Body of pancreas (tissue), 4 donors: ENCODE data around the gene MYO15A. TPM values are rescaled to one million over a fixed set of nuclear protein-coding genes. Genes with fewer than 3 reads are reported as not detected.
"Not testable (repeated sequence)": the region's sequence is repeated elsewhere in the genome, so short reads cannot be mapped to it uniquely, and the experiment has no call there.

Experiments
- ATAC-seq: fragments of 150-250 bp; one replicate; pipeline ENCODE4 v1.9.1; 2016
- DNase-seq, 4 donors: peaks; one replicate each; pipeline ENCODE4 v3.0.0-alpha.2; 2019
- H3K27ac ChIP-seq, 4 donors: fragments of 200-600 bp; sonication (generic); 1 replicate in 3 of 4; 2 replicates in 1 of 4; pipeline versions ENCODE4 v1.5.1 to v1.6.1; 2016 to 2019; ENCODE audit warnings: mild to moderate bottlenecking in 1 of 4, mixed read lengths in 1 of 4, moderate library complexity in 1 of 4
- H3K27me3 ChIP-seq, 2 donors: fragments of 200-600 bp; sonication (generic); one replicate each; pipeline ENCODE4 v1.6.0; 2016; ENCODE audit warnings: mild to moderate bottlenecking in 1 of 2
- H3K36me3 ChIP-seq, 2 donors: fragments of 200-600 bp; sonication (generic); replicated peaks in 1 of 2; 2 replicates each; pipeline ENCODE4 v1.5.1; 2016; ENCODE audit warnings: low read depth in 2 of 2; ENCODE audit not compliant: insufficient read depth in 1 of 2
- H3K4me1 ChIP-seq: fragments of 200-600 bp; sonication (generic); one replicate; pipeline ENCODE4 v1.6.0; 2016
- H3K4me3 ChIP-seq, 2 donors: fragments of 200-600 bp; sonication (generic); 1 replicate in 1 of 2; 2 replicates in 1 of 2; pipeline ENCODE4 v1.5.1; 2016 to 2019
- H3K9me3 ChIP-seq, 3 donors: fragments of 200-600 bp; sonication (generic); 1 replicate in 2 of 3; 2 replicates in 1 of 3; pipeline ENCODE4 v1.5.1; 2016
- CTCF ChIP-seq, 7 experiments: fragments of 450-650 bp in 4 of 7; fragments of 200-600 bp in 3 of 7; sonication (generic) in 3 of 7; IDR thresholded peaks; one replicate each; pipeline ENCODE4 v1.5.1; 2016 to 2019; ENCODE audit warnings: antibody characterized with exemption in 7 of 7
- POLR2A ChIP-seq, 3 donors: fragments of 450-650 bp; IDR thresholded peaks; one replicate each; pipeline ENCODE4 v1.6.1; 2016; ENCODE audit warnings: antibody characterized with exemption in 3 of 3, mild to moderate bottlenecking in 2 of 3
- WGBS, 2 donors: methylation state at CpG; one replicate each; pipeline ENCODE4 v1.1.5; 2017; 5-methylcytosine and 5-hydroxymethylcytosine counted together
- intact Hi-C: fragments of 100-400 bp; cut with DNase I; formaldehyde crosslinking; loops from one replicate; pipeline ENCODE4 v1.15.1; 2023
- total RNA-seq, 2 donors: library from RNA; depleted of rRNA; stranded (reverse); fragments of >200 nt; gene quantifications; one replicate each; pipeline ENCODE4 v1.1.0, GENCODE V29; 2016

MYO15A gene
- total RNA-seq, 2 donors from 2014 or later = under 0.01 to 1.3 TPM

GRCh38 chr17:18205861-18206260 is 97.3 kb downstream of the MYO15A start:
- 50 to 61% methylated on average over 2 of the region's 2 CpGs for WGBS, 2 donors
- no peak overlapping the region for H3K4me3 ChIP-seq
- intact Hi-C loops = no loop called here
- no peaks in the 10 kb centered on the region for H3K9me3 ChIP-seq
- DNase-seq (no peak), ATAC-seq (no peak)
- no peaks in the 10 kb centered on the region for H3K27me3 ChIP-seq
- no peak overlapping the region for H3K27ac ChIP-seq
- H3K36me3 ChIP-seq = peaks cover 14 to 22% of the 10 kb centered on the region in 2 donors
- TF ChIP-seq CTCF (IDR thresholded peaks at IDR 0.05) (no peak), POLR2A (IDR thresholded peaks at IDR 0.05) (no peak)
- peaks cover 31% of the 10 kb centered on the region for H3K4me1 ChIP-seq

- intact Hi-C loops = no loop called here
- H3K4me1 ChIP-seq = peaks cover 31% of the 10 kb centered on the region
- peaks cover 14 to 22% of the 10 kb centered on the region in 2 donors for H3K36me3 ChIP-seq
- ATAC-seq = no peak
- H3K4me3 ChIP-seq = no peak overlapping the region
- H3K9me3 ChIP-seq = no peaks in the 10 kb centered on the region
- peak in 1 of 4 donors; percentile 42 for DNase-seq
- H3K27me3 ChIP-seq = no peaks in the 10 kb centered on the region
- H3K27ac ChIP-seq = no peak overlapping the region
- no peak for TF ChIP-seq POLR2A (IDR thresholded peaks at IDR 0.05)
- TF ChIP-seq CTCF (IDR thresholded peaks at IDR 0.05) = no peak
Measured at GRCh38 chr17:18206962-18207361, 98.4 kb downstream of the MYO15A start.

DNA sequence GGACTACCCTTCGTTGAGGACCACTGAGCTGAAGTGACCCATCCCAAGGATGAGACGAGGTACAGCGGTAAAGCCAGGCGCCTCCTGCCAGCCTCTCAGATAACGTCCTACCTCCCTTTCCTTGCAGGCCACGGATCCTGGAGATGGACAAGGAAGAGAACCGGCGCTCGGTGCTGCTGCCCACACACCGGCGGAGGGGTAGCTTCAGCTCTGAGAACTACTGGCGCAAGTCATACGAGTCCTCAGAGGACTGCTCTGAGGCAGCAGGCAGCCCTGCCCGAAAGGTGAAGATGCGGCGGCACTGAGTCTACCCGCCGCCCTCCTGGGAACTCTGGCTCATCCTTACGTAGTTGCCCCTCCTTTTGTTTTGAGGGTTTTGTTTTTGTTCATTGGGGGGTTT is 99.5 kb downstream of the MYO15A start:
- H3K4me3 ChIP-seq = no peak overlapping the region
- peaks cover 29% of the 10 kb centered on the region for H3K4me1 ChIP-seq
- no peaks in the 10 kb centered on the region for H3K27me3 ChIP-seq
- WGBS, 2 donors = 84 to 90% methylated on average over 15 to 19 of the region's 19 CpGs
- H3K9me3 ChIP-seq = no peaks in the 10 kb centered on the region
- H3K27ac ChIP-seq = no peak overlapping the region
- no peak for TF ChIP-seq POLR2A (IDR thresholded peaks at IDR 0.05)
- TF ChIP-seq CTCF (IDR thresholded peaks at IDR 0.05) = no peak
- DNase-seq = no peak
- intact Hi-C loops = no loop called here
- ATAC-seq = no peak
- H3K36me3 ChIP-seq = peaks cover 14 to 22% of the 10 kb centered on the region in 2 donors

DNA sequence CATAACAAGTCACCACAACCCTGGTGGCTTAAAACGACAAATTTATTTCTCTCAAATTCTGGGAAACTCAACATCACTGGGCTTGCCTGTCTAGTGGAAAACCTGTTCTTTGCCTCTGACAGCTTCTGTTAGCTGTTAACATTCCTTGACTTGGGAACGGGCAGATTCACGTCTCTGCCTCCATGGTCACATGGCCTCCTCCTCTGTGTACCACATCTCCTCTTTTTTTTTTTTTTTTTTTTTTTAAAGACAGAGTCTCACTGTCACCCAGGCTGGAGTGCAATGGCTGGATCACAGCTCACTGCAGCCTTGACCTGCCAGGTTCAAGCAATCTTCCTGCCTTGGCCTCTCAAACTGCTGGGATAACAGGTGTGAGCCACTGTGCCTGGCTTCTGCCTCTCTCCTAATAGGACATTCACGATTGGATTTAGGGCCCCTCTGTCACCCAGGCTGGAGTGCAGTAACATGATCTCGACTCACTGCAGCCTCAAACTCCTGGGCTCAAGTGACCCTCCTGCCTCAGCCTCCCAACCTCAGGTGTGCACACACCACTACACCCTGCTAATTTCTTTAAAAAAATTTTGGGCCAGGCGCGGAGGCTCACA is 105.2 kb downstream of the MYO15A start:
- Histone ChIP-seq H3K9me3 (no peaks in the 10 kb centered on the region), H3K27ac (no peak overlapping the region), H3K4me3 (no peak overlapping the region), H3K4me1 (no peaks in the 10 kb centered on the region), H3K36me3 (peaks cover 10 to 13% of the 10 kb centered on the region in 2 donors), H3K27me3 (no peaks in the 10 kb centered on the region)
- intact Hi-C loops = no loop called here
- TF ChIP-seq POLR2A (IDR thresholded peaks at IDR 0.05) = no peak
- TF ChIP-seq CTCF (IDR thresholded peaks at IDR 0.05) = no peak
- DNase-seq (no peak), ATAC-seq (no peak)
- WGBS, 2 donors = 69 to 71% methylated on average over 6 to 7 of the region's 7 CpGs

DNA sequence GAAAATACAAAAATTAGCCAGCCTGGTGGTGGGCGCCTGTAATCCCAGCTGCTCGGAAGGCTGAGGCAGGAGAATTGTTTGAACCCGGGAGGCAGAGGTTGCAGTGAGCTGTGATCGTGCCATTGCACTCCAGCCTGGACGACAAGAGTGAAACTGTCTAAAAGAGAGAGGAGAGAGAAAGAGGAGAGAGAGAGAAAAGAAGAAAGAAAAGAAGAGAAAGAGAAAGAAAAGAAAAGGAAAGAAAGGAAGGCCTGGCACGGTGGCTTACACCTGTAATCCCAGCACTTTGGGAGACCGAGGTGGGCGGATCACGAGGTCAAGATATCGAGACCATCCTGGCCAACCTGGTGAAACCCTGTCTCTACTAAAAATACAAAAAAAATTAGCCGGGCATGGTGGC is 108.3 kb downstream of the MYO15A start:
- H3K27ac ChIP-seq, H3K27me3 ChIP-seq, intact Hi-C loops, H3K36me3 ChIP-seq, H3K4me3 ChIP-seq, H3K4me1 ChIP-seq, ATAC-seq, DNase-seq, H3K9me3 ChIP-seq: not testable (repeated sequence)
- 72 to 74% methylated on average over 11 of the region's 11 CpGs for WGBS, 2 donors
